Jurkat, Clone E6-1 (cell line): ENCODE results near the gene MEGF6.

Source experiments
- DNase-seq: peaks from one replicate; pipeline ENCODE4 v3.0.0-alpha.2; 2011; ENCODE audit warnings: low read depth, low spot score
- H3K4me3 ChIP-seq: 2 replicates; pipeline ENCODE4 v1.5.1; 2011; ENCODE audit warnings: mild to moderate bottlenecking, low read length, control low read depth, moderate library complexity

Gene MEGF6

DNA sequence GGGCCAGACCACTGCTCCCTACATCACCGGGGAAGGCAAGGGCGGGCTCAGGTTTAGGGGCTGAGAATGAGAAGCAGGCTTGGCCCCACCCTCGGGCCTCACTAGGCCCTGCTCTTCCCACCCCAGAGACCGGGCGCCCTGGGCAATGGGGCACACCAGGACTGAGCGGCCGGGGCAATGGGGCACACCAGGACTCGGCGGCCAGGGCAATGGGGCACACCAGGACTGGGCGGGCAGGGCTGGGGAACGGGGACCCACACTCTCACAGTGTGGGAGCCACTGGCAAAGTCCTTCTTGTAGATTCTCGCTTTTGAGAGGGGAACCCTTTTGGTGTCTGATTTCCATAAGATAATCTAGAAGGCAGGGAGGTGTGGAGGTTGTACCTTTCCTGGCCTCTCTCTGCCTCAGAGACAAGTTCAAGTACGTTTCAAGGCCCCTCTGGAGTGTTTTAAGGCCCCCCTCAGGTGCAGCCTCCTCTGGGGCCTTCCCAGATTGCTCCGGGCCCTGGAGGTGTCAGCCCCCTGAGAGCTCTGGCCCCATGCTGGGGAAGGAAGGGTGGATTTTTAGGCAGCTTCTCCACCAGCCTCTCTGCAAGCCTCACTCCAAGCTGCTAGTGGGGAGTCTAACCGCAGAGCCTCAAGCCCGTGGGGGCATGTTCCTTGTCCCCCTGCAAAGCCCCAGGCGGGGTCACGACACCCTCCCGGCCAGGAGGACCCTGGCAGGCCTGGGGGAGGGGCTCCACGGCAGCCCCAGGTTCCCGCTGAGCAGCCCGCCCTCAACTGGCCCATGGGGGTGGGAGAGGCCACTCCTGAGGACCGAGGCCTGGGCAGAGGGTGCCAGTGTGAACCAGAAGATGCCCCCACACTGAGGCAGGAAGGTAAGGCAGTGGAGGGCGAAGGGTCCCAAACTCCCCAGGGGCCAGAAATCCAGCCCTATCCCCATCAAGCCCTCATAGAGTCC is 90.6 kb downstream of the MEGF6 start:
- no peak for DNase-seq
- H3K4me3 ChIP-seq: no peak overlapping the region

DNA sequence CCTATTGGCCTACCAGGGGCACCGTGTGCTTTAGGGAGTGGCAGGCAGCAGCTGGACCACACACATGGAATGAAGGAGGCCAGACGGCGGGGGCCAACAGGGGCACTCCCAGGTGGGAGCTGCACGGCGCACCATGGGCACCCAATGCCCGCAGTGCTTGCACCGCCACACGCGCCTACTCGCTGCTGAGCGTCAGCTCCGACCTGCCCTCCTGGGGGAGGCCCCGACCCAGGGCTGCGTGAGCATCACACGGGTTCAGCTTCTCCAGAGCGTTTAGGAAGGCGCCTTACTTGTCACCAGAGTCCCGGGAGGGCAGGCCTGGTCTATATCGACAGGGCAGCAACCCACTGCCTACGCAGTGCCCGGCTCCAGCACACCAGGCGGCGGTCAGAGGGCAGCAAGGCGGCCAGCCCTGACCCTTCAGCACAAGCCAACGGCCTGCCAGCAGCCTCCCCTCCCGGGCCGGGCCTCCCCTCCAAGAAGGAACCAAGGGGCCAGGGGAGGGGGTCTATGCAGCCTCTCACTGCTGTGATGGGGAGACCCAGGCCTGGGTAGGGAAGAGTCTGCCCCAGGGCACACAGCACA is 91.9 kb downstream of the MEGF6 start:
- no peak overlapping the region for H3K4me3 ChIP-seq
- no peak for DNase-seq

DNA sequence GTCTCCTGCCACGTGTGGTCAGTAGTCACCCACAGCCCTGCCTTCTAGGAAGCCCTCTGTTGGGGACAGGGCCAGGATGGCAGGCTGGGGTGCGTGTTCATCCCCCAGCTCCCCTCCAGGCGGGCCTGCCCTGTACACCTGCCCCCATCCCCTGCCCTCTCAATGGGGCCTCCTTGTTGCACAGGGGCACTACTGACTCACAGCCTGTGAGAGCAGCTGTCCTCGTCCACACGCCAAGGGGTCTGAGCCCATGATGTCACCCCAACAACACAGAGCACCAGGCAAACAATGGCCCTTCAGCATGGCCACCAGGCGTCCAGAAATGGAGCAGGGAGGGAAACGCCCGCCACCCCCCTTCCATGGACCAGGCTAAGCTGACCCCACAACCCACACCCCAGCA is 92.6 kb downstream of the MEGF6 start:
- no peak for DNase-seq

DNA sequence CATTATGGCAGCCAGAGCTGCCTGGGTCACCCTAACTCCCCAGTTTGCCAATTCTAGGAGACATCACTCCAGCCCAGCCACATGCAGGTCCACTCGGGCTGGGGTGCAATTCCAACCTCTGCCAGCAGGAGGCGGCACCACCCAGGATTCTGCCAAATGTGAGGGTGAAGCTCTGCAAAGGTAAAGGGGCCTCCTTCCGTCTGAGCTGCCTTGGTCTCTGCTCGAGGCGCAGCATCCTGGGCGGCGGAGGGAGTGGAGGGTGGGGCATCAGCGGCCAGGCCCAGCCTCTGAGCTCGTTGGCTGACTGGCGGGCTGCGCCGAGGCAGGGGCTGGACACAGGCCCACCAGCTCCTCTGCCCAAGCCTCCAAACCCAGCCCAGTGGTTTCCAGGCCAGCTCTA is 93.1 kb downstream of the MEGF6 start:
- no peak overlapping the region for H3K4me3 ChIP-seq
- DNase-seq: no peak

More for the DNA sequence above, 92.6 kb downstream of the MEGF6 start:
- H3K4me3 ChIP-seq: no peak overlapping the region

DNA sequence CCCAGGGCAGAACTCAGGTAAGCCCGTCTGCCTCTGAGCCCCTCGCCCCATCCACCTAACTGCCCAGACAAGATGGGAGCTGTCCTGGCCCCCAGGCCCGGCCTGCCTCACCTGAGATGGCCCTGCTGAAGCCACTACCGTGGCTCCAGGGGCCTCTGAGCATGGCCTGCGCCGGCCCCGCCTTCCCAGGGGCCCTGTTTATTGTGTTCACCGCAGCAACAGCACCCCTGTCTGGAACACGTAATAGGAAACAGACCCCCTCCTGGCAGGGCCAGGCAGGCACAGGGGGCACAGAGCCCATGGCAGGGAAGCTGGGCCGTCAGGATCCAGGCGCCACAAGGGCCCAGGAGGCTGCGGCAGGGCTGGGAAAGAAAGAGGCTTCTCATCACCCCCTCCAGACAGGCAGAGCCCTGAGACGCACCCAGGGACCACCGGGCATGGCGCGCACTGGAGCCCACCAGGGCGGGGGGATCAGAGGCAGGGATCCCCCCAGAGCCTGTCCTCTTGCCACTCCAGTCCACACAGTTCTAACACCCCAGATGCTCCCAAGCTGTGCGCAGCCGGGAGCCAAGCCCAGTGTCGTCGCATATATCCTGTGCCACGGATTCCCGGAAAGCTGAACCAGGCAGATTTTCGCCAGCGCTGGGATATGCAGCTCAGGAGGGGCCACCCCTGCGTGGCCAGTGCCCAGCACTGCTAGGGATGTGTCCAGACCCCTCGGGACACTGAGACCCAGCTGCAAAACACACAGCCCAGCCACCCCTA is 94.2 kb downstream of the MEGF6 start:
- no peak overlapping the region for H3K4me3 ChIP-seq
- DNase-seq: no peak

DNA sequence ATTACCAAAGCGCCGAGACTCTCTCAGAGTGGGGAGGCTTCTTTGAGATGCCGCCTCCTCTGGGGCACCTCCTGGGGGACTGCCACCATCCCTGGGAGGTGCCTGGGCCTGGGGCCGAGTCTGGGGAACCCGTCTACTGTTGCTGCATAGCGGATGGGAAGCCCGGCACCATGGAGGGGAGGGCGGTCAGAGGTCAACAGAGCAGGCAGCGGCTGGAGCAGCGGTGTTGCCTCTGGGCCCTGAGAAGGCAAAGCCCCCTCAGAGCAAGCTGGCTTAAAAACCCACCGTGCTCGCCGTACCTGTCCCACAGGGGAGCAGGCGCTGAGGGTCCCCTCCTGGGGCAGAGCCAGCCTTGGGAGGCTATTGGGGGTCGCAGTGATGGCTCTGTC is 94.8 kb downstream of the MEGF6 start:
- no peak for DNase-seq
- H3K4me3 ChIP-seq: no peak overlapping the region

DNA sequence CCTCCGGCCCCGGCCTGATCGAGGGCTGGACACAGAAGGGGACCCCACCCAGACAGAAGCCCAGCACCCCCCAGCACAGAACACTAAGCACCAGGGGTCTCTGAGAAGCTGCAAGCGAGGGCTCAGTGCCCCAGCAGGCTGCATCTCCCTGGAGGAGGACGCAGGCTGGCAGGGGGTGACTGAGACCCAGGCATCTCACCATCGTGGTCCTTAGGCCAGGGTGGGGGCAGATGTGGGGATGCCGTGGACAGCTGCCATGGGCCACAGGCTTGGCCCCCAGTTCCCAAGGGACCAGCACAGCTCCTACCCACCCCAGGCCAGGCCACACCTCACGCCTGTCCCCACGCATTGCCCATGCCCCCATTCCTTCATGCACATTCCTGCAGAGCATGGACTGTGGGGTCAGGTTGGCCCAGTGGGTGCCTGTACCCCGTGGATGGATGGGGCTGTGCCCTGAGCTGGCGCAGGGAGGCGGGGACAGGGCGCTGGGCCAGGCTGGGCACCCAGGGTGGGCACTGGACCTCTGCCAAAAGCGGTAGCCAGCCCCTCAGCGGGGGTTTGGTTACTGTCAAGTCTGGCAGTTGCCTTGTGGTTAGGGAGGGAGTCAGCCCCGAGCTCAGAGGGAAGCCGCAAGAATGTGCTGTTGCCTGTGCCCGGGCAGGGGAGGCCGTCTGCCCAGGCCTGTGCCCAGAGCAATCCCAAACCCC is 95.4 kb downstream of the MEGF6 start:
- DNase-seq: peak; percentile 31
- H3K4me3 ChIP-seq: no peak overlapping the region

DNA sequence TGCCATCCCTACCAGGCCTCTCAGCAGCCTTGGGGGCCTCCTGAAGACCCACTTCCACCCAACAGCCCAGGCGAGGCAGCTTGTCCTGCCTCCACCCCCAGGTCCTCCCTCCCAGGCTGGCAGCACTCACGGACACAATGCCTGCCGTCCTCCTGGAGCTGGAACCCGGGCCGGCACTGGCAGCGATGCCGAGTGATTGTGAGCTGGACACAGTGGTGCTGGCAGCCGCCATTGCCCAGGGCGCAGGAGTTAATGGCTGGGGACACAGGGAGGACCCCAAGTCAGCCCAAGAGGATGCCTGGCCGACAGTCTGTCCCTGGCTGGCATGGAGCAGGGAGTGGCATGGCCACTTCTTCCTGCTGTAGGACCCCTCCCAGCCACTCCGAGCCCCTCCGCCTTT is 96.0 kb downstream of the MEGF6 start:
- DNase-seq: no peak
- H3K4me3 ChIP-seq: no peak overlapping the region

DNA sequence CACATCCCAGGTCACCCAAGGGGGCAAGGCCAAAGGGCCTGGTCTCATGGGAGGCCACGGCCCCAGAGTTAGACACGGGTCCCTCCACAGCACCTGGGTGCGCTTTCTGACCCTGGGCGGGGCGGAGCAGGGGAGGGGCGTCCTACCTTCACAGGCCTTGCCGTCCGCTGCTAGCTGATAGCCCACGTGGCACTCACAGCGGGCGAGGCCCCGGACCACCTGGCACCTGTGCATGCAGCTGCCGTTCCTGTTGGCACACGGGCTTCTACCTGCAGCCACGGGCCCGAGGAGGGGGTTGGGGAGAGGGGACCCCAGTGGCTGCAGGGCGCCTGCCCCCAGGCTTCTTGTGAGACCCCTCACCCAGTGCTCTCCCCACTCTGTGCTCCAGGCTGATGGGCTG is 96.9 kb downstream of the MEGF6 start:
- DNase-seq: no peak
- no peak overlapping the region for H3K4me3 ChIP-seq

DNA sequence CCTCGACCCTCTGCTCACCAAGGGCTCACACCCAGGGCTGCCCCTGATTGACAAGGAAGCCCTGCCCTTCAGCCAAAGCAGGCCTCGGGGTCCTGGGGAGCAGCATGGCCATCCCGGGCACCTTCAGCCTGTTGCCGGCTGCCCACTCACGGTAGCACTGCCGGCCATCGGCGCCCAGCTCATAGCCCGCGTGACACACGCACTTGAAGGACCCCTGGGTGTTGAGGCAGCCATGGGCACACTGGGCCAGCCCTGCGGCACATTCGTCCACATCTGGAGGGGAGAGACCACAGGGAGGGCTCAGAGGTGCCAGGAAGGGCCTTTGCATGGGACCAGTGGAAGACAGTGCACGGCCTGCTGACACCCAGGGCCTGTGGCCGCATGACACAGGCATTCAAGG is 99.5 kb downstream of the MEGF6 start:
- DNase-seq: no peak
- H3K4me3 ChIP-seq: no peak overlapping the region

DNA sequence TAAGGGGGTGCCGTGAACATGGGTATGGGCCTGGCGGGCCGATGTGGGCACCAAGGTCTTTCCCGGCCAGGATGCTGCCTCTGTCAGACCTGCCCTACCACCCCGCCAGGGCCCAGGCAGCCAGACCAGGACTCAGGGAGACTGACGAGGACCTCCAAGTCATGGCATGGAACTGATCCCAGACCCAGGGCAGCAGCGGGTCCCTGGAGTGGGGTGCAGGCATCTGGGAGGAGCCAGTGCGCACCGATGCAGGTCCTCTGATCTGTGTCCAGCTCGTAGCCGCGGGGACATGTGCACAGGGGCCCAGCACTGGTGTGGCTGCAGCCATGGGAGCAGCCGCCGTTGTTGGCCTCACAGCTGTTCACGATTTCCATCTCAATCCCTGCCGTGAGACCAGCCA is 100.0 kb downstream of the MEGF6 start:
- no peak overlapping the region for H3K4me3 ChIP-seq
- no peak for DNase-seq

DNA sequence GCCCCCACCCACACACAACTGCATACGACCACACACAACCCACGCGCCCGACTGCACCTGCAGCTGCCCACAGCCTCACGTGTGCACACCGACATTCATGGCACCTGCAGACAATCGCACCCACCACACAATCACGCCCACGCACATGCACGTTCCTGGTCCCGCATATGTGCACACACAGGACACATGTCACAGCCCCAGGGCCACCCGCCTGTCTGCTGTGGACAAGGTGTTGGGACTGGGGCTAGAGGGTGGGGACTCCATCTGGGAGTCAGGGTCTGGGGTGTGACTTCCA is 100.4 kb downstream of the MEGF6 start:
- peak; percentile 11 for DNase-seq
- H3K4me3 ChIP-seq: no peak overlapping the region

DNA sequence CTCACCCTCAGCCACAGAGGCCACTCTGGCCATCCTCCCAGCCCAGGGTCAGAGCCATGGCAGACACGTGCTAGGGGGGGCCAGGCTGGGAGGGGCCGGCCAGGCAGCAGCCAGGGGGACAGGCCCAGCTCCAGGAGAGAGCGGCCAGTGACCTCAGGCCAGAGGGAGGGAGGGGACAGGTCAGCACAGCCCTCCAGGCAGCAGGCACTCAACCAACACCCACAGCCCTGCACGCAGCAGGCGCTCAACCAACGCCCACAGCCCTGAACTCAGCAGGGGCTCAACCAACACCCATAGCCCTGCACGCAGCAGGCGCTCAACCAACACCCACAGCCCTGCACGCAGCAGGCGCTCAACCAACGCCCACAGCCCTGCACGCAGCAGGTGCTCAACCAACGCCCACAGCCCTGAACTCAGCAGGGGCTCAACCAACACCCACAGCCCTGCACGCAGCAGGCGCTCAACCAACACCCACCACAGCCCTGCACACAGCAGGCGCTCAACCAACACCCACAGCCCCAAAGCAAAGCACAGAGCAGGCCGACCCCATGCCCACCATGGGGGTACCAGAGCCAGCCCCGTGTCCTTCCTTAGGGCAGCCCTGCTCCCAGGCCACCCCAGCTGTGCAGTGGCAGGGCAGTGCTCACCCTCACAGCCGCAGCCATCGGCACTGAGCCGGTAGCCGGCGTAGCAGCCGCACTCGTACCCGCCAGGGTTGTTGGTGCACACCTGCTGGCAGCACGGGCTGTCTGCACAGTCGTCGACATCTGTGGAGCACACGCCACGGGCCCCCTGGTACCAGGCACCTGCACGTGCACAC is 101.0 kb downstream of the MEGF6 start:
- H3K4me3 ChIP-seq: no peak overlapping the region
- no peak for DNase-seq

DNA sequence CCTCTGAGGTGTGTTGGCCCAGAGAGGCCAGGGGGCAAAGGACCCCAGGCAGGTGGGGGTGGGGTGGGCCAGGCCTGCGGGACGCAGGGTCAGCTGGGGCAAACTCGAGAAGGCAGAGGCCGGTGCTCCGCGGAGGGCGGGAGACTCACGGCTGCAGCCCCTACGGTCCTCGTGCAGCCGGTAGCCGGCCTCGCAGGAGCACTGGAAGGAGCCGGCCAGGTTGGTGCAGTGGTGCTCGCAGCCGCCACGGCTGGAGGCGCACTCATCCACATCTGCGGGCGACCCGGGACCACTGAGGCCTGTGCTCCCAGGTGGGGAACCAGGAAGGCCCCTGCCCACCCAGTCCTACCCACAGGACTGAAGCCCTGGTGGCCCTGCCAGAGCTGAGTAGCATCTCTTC is 101.6 kb downstream of the MEGF6 start:
- DNase-seq: no peak
- H3K4me3 ChIP-seq: no peak overlapping the region

DNA sequence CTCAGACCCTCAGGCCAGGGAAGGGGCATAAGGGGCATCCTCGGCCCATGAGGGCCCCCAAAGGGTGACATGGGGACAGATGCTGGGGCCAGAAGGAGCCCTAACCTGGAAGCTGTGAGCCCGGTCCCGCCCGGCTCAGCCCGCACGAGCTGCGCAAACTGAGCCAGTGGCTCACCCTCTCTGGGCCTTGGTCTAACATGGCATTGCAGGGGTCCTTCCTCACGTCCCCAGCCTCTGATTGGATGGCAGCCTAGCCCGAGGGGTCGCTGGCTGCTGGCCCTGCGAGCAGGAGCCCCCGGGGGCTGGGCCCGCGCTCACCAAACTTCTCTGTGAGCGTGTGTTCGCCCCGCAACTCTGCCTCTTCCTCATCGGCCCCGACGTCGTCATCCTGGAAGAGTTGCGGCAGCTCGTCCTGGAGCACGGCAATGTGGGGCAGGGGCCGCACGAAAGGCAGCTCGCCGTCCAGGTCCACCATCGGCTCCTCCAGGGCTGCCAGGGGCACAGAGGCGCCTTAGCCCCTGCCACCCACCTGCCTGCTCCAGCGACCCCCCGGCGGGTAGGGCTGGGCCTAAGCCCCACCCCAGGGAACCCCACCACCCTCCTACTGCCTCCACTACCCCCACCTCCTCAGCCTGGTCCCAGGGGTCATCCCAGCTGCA is 102.4 kb downstream of the MEGF6 start:
- DNase-seq: no peak
- no peak overlapping the region for H3K4me3 ChIP-seq

DNA sequence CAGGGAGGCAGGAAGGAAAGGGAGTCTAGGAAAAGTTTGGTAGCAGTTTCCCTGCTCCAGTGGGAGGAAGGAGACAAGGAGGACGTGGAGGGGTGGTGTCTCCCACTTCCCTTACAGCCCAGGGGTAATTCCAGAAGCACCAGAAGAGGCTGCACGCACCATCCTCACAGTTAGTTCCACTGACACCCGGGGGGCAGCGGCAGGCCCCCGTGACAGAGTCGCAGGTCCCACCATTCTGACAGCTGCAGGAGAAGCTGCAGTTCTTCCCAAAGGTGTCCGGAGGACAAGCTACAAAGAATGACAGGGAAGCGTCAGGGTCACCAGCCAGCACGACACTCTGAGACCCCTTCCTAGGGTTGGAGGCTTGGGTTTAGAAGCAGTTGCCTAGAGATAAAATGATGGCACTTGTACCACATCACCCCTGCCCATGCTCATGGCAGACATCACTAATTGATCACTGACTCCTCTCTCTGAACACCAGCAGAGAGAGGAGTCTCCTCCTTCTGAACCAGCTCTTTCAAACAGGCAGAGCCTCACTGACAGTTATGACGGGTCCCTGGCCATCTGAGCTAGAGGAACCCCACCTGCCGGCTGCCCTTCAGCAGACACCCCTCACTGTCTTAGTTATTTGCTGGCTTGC is 103.6 kb downstream of the MEGF6 start:
- DNase-seq: no peak
- no peak overlapping the region for H3K4me3 ChIP-seq

DNA sequence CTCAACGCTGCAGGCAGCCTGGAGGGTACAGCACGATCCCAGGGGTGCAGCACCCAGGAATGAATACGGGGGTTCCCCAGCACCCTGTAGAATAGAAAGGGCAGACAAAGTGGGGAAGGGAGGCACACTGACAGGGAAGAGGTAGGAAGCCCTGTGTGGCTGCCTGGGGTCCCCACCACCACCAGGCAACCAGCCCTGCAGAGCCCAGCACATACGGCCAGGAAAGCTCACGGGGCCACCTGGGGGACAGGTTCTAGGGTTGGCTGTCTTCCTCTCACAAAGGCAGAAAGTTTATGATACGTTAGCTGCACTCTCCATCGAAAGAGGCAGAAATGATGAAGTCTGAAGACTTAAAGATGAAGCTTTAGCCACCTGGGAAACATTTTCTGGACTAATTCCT is 104.4 kb downstream of the MEGF6 start:
- no peak overlapping the region for H3K4me3 ChIP-seq
- DNase-seq: no peak

DNA sequence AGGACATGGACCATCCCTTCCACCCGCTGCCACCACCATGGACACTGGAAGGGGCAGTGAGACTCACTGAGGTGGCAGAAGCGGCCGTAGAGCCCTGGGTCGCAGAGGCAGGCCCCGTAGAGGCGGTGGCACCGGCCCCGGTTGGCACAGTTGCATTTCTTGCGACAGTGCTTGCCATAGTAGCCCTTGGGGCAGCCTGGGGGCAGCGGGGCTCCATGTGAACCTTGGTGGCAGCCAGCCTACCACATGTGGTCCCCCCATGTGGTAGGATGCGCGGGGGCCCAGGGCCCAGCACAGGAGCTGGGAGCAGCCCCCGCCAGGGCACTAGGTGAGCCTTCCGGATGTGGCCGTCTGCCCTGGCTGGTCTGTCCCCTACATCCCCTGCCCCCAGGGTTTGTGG is 105.3 kb downstream of the MEGF6 start:
- DNase-seq: no peak

More for the DNA sequence above, 105.3 kb downstream of the MEGF6 start:
- no peak overlapping the region for H3K4me3 ChIP-seq
